Gastroesophageal sphincter (tissue), 3 donors: ENCODE measurements around the gene EEFSEC.

Experiments
- EP300 ChIP-seq: sonication (generic); formaldehyde crosslinking; IDR thresholded peaks from one replicate; pipeline ENCODE4 v1.6.1; 2017; ENCODE audit warnings: antibody characterized with exemption, mild to moderate bottlenecking
- POLR2A ChIP-seq, 2 donors: fragments of 450-650 bp; IDR thresholded peaks; one replicate each; pipeline ENCODE4 v1.6.1; 2017; ENCODE audit warnings: antibody characterized with exemption in 2 of 2, mild to moderate bottlenecking in 2 of 2, moderate library complexity in 1 of 2
- TF ChIP-seq, protein P1 (sequence below), 4 experiments: fragments of 200-600 bp in 2 of 4; fragments of 450-650 bp in 2 of 4; sonication (generic) in 1 of 4; IDR thresholded peaks; one replicate each; pipeline ENCODE4 v1.5.1; 2017 to 2019; ENCODE audit warnings: antibody characterized with exemption in 4 of 4, mild to moderate bottlenecking in 2 of 4, moderate library complexity in 2 of 4

DNA sequence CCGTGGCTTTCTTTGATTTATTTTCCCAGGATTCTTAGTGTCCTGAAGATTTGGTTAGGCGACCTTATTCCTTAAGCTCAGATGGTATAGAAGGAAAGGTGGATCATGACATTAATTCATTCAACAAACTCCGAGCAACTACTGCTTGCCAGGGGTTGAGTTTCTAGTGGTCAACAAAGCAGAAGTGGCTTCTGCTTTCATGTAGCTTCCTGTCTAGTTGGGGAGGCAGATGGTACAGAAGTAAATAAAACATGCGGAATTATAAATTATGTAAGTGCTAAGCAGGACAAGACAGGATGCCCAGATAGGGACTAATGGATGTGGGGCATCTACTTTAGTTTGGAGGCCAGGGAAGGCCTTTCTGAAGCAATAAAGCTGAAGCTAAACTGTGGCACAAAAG, 15.6 kb downstream of the EEFSEC start:
- TF ChIP-seq POLR2A (IDR thresholded peaks at IDR 0.05) (no peak), EP300 (no peak)
- TF ChIP-seq, protein P1, sequence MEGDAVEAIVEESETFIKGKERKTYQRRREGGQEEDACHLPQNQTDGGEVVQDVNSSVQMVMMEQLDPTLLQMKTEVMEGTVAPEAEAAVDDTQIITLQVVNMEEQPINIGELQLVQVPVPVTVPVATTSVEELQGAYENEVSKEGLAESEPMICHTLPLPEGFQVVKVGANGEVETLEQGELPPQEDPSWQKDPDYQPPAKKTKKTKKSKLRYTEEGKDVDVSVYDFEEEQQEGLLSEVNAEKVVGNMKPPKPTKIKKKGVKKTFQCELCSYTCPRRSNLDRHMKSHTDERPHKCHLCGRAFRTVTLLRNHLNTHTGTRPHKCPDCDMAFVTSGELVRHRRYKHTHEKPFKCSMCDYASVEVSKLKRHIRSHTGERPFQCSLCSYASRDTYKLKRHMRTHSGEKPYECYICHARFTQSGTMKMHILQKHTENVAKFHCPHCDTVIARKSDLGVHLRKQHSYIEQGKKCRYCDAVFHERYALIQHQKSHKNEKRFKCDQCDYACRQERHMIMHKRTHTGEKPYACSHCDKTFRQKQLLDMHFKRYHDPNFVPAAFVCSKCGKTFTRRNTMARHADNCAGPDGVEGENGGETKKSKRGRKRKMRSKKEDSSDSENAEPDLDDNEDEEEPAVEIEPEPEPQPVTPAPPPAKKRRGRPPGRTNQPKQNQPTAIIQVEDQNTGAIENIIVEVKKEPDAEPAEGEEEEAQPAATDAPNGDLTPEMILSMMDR (IDR thresholded peaks at IDR 0.05), result no peak
